Calu3 (cell line): ENCODE results near the gene DISP1. TPM values are rescaled to one million over a fixed set of nuclear protein-coding genes. Genes with fewer than 3 reads are reported as not detected.

ENCODE experiments used
- BruUV-seq: library from RNA; stranded (reverse); fragments of 400-500 nt; replicated peaks from 2 replicates; lab custom pipeline; 2021; lab: Mats Ljungman, UMichigan
- CTCF ChIA-PET: fragments of 300-600 bp; sonication (Branson Sonifier 250); formaldehyde crosslinking; loops from one replicate; lab custom pipeline; 2022; ENCODE audit warnings: antibody characterized with exemption; lab: Charles Lee
- DNase-seq: peaks from one replicate; pipeline ENCODE4 v3.0.0; 2022
- H3K27ac Mint-ChIP-seq: one replicate; pipeline ENCODE4 v1.8.0; 2022; ENCODE audit warnings: mixed read lengths; ENCODE audit not compliant: unreplicated experiment
- H3K27me3 Mint-ChIP-seq: one replicate; pipeline ENCODE4 v1.8.0; 2022; ENCODE audit warnings: mixed read lengths; ENCODE audit not compliant: unreplicated experiment
- H3K36me3 Mint-ChIP-seq: one replicate; pipeline ENCODE4 v1.8.0; 2022; ENCODE audit warnings: mild to moderate bottlenecking, moderate library complexity, mixed read lengths; ENCODE audit not compliant: insufficient read depth, unreplicated experiment
- H3K4me1 Mint-ChIP-seq: one replicate; pipeline ENCODE4 v1.8.0; 2022; ENCODE audit warnings: mild to moderate bottlenecking, low read depth, mixed read lengths; ENCODE audit not compliant: unreplicated experiment
- H3K4me3 Mint-ChIP-seq: one replicate; pipeline ENCODE4 v1.8.0; 2022; ENCODE audit warnings: mild to moderate bottlenecking, low read depth, moderate library complexity, mixed read lengths; ENCODE audit not compliant: unreplicated experiment
- H3K9me3 Mint-ChIP-seq: one replicate; pipeline ENCODE4 v1.8.0; 2022; ENCODE audit warnings: low read depth, mixed read lengths; ENCODE audit not compliant: unreplicated experiment
- CTCF ChIP-seq: fragments of 200-600 bp; IDR thresholded peaks from one replicate; pipeline ENCODE4 v1.8.0; 2022; ENCODE audit warnings: antibody characterized with exemption; ENCODE audit not compliant: unreplicated experiment
- intact Hi-C: fragments of 100-400 bp; cut with micrococcal nuclease; formaldehyde crosslinking; loops from one replicate; pipeline ENCODE4 v1.10.0; 2022; ENCODE audit not compliant: unreplicated experiment
- total RNA-seq: library from RNA; stranded (reverse); gene quantifications from 2 replicates; pipeline ENCODE4 v1.2.3, GENCODE V29; 2022

The DISP1 gene
- total RNA-seq, 1 experiment from 2014 or later, result 2.9 TPM

- Mint-ChIP-seq H3K4me1 (peaks cover 31% of the 10 kb centered on the region), H3K36me3 (no peaks in the 10 kb centered on the region), H3K27me3 (peaks cover 55% of the 10 kb centered on the region), H3K4me3 (no peak overlapping the region), H3K27ac (no peak overlapping the region), H3K9me3 (no peaks in the 10 kb centered on the region)
- no peak for DNase-seq
- BruUV-seq, result no TSS peak
- intact Hi-C loops, result loop anchor here (2.0 kb wide), 1 partner anchor 47 kb away; no protein-coding TSS in a partner anchor
- CTCF ChIA-PET, result no interaction called here
- TF ChIP-seq CTCF, result no peak
Measured at GRCh38 chr1:222785529-222785928, 29.3 kb upstream of the DISP1 start.

GRCh38 chr1:222786121-222786520, 28.7 kb upstream of the DISP1 start:
- peaks cover 31% of the 10 kb centered on the region for H3K4me1 Mint-ChIP-seq
- no peak overlapping the region for H3K27ac Mint-ChIP-seq
- CTCF ChIA-PET, result no interaction called here
- H3K36me3 Mint-ChIP-seq, result no peaks in the 10 kb centered on the region
- H3K27me3 Mint-ChIP-seq, result peaks cover 55% of the 10 kb centered on the region
- no peaks in the 10 kb centered on the region for H3K9me3 Mint-ChIP-seq
- intact Hi-C loops, result no loop called here
- no peak for DNase-seq
- BruUV-seq, result no TSS peak
- no peak overlapping the region for H3K4me3 Mint-ChIP-seq
- TF ChIP-seq CTCF, result no peak

GRCh38 chr1:222787729-222788128, 27.1 kb upstream of the DISP1 start:
- CTCF ChIA-PET, result no interaction called here
- H3K4me1 Mint-ChIP-seq, result peaks cover 31% of the 10 kb centered on the region
- BruUV-seq, result no TSS peak

GRCh38 chr1:222788402-222789156, 26.3 kb upstream of the DISP1 start:
- no TSS peak for BruUV-seq
- H3K4me1 Mint-ChIP-seq, result peaks cover 29% of the 10 kb centered on the region
- H3K36me3 Mint-ChIP-seq, result no peaks in the 10 kb centered on the region
- intact Hi-C loops, result no loop called here
- no peak overlapping the region for H3K4me3 Mint-ChIP-seq
- peaks cover 35% of the 10 kb centered on the region for H3K27me3 Mint-ChIP-seq
- CTCF ChIA-PET, result interaction anchor here (1.4 kb wide), 1 partner anchor 50 kb away, joined by 3 read pairs; no protein-coding TSS in a partner anchor
- no peak for DNase-seq
- no peak overlapping the region for H3K27ac Mint-ChIP-seq
- no peak for TF ChIP-seq CTCF
- no peaks in the 10 kb centered on the region for H3K9me3 Mint-ChIP-seq

More at GRCh38 chr1:222787729-222788128, 27.1 kb upstream of the DISP1 start:
- DNase-seq, result no peak
- Mint-ChIP-seq H3K27me3 (peaks cover 43% of the 10 kb centered on the region), H3K9me3 (no peaks in the 10 kb centered on the region), H3K4me3 (no peak overlapping the region), H3K36me3 (no peaks in the 10 kb centered on the region), H3K27ac (no peak overlapping the region)
- intact Hi-C loops, result no loop called here
- TF ChIP-seq CTCF, result no peak
